GM21576 (cell line): ENCODE results near the gene MIS18A.

Experiments used
- ATAC-seq: cut with Tn5 transposase; IDR thresholded peaks from one replicate; pipeline ENCODE4 v1.9.1; 2021; ENCODE audit warnings: mild to moderate bottlenecking, moderate library complexity; ENCODE audit not compliant: unreplicated experiment

The MIS18A gene

DNA sequence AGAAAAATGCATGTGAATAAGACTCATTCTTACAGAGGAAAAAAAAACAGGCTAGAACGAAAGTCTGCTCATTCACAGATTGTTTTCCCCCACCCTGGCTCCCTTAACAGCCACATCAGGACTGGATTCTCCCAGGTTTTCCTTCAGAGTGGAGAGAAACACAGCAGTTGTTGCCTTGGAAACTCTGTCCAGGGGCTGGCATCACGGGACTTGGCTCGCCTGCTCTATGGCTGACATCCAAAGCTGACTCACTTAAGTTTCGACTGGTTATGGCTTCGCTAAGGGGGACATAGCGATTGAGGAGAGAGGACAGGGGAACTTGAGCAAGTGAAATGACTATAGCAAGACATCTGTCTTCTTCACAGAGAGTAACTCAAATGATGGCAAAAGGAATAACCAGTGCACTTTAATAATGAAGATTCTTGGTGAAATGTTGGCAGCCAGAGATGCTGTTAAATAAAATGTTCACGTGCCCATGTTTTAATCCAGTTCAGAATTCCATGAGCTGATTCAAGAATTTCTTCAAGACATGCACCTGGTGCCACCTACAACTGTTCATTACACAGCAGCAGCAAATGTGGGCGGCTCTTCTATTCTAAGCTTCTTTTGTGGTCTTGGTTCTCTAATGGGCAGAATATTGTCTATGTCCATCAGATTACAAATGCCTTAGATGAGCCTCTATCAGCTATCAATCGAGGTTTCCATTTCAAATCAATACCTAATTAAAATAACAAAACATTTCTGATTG is 21.8 kb downstream of the MIS18A start:
- no peak for ATAC-seq

DNA sequence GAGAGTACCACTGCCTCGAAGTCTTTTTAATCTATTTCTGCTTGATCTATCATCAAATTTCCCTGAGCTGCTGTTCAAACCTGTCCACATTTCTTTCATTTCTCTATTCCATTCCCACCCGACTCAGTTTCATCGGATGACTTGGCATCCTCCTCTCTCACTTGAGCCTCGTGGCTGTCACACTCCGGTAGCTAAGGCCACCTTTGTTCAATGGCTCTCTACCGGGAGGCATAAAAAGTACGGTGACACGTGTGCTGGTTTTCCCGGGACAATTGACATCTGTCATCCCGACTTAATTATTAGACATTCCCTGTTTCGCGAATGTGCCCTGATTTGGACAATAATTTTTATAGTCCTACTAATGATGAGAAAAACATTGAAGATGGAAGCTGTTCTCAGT is 22.6 kb downstream of the MIS18A start:
- no peak for ATAC-seq

DNA sequence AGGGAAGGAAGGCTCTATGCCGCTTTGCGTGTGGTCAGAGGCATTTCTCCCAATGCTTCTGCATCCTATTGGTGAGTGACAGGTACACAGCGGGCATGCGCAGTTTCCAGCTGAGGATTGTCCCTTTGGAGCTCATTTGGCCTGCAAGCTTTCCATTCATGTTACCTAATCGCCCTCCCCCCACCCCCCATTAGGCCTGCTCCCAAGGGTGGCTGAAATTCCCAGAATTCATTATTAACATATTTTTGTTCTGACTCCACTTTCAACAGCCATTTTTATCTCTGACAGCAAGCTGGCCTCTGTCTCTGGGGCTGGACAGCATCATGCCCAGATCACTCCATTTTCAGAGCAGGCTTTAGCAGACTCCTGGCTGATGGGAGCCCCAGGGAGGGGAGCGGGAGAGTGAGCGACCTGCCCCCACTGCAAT is 25.6 kb downstream of the MIS18A start:
- no peak for ATAC-seq

DNA sequence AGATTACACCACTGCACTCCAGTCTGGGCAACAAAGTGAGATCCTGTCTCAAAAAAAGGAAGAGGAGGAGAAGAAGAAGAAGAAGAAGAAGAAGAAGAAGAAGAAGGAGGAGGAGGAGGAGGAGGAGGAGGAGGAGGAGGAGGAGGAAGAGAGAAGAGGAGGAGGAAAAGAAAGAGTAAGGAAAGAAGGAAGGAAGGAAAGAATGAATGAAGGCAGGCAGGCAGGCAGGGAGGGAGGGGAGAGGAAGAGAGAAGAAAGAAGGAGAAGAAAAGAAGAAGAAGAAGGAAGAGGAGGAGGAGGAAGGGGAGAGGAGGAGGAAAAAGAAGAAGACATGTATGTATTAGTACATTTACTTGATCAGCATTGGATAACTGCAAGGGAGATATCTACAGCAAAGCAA is 26.7 kb downstream of the MIS18A start:
- no peak for ATAC-seq

DNA sequence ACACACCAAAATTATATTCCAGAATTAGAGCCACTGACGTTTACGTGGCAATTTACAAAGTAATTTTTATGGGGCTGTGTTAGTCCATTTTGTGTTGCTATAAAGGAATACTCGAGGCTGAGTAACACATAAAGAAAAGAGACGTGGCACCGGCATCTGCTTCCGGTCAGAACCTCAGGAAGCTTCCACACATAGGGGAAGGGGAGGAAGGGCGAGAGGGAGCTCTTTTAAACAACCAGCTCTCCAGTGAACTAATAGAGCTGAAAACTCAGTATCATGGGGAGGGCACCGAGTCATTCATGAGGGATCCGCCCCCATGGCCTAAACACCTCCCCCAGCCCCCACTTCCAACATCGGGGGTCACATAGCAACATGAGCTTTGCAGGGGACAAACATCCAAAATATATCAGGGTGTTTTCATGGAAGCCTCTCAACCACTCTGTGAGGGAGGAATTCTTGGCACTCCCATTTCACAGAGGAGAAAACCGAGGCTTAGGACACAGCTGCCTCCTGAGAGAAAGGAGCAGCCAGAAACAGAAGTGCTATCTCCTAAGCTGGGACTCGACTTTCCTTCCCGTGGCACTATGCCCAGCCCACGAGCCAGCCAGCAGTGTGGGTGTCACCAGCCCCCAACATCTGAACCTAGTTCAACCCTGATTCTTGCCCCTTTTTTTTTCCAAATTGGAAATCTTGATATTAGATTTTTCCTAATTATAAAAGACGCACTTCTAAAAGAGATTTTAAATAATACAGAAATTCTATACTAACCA is 29.2 kb downstream of the MIS18A start:
- ATAC-seq: no peak

DNA sequence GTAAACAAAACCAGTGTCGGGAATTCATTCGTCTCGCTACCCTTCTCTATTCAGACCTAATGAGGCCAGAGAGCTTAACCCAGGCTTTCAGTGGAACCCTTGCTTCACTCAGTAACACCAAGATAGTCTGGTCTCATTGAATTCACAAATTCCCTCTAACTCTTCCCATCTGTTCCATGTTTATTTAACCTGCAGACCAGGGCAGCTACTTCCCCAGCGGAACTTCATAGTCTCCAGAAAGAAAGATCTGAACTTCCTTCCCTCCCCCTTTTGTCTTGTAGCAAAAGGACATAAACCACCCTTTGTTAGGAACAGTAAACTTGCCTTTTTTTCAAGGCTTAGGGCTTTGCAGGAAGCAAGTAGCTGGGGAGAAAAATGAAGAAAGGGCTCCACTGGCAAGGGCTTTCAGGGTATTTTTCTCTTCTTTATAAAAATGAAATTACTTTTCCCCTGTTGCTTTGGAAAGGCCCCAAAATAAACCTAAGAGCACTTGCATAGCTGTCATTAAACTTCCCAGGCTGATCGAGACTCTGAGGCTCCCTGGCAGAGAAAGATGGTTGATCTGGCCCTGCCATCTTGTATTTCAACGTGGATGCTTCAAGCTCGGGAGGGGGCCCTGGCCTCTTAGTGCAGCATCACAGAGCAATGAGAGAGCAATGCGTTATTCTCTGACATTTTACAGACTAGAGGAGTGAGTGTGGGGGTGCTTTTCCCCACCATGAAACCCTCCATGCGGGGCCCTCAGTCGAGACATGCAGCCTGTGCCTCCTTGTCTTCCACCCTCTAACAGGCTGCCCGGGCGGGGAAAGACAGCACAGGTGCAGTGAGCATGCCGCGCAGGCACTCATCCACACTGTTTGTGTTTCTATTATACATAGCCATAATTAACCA is 30.0 kb downstream of the MIS18A start:
- ATAC-seq: no peak

DNA sequence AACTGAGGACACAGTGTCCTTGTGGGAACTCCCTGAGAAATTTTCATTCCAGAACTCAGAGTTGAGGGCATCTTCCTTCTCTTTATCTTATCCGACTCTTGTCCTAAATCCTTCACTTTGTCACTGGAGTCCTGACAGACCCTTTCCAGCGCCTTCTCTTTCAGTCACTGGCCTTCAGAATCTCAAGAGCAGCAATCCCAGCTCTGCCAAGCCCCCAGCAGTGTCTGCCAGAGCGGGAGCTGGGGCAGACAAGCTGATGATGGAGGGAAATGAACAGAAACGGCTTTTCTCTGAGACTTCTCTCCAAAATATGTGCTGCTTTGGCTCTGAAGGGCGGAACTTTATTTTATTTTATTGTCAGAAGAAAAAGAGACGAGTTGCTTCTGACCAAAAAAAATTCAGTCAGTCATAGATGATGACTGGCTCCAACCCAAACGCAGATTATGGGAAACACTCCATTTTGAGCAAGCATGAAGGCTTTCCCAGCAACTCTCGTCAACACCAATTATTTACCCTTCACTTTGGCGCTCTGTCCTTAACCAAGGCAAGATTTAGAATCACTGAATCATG is 32.2 kb downstream of the MIS18A start:
- ATAC-seq: no peak

DNA sequence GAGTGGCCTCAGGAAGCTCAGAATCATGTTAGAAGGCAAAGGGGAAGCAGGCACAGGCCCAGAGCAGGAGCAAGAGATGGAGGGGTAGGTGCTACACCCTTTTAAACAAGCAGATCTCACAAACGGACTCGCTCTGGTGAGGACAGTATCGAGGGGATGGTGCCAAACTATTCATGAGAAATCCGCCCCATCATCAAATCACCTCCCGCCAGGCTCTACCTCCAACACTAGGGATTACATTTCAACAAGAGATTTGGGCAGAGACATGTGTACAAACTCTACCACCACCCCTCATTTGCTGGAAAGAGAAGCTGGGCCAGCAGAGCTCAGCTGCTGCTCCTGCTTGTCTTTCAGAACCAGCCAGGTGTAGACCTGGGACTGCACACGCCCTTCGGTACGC is 32.9 kb downstream of the MIS18A start:
- ATAC-seq: no peak

DNA sequence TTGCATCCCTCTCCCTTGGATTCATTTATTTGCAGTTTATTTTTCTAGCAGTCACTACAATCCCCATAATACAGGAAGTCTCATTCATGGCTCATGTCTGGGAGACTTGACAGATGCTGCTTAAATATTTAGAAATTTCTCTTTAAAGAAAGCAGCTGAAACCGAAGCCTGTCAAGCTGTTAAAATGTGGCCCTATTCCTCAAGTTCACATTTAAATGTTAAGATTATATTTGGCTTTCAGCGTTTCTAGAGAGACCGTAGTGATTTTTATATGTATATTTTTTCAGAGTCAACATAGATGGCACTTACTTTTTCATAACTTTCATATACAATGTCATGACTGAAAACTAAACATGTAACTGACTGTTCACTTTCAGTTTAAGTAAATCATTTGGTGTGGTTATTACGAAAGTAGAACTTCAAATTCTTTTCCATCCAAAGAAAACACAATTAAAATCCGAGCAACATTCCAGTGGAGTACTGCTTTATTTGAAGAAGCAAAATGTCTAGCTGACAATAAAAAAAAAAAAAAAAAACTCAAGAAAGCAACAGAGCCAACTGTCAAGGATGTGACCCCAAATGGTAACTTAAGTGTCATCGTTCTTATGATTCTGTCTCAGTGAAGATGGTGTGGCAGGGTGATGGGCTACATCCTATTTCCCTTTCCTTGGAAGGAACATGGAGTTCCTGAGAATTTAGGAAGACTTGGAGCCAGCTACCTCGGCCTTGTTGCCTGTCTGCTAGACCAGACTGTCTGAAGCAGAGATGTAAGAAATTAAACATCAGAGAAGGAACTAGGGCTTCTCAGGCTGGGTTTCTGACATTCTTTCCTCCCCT is 37.8 kb downstream of the MIS18A start:
- no peak for ATAC-seq

DNA sequence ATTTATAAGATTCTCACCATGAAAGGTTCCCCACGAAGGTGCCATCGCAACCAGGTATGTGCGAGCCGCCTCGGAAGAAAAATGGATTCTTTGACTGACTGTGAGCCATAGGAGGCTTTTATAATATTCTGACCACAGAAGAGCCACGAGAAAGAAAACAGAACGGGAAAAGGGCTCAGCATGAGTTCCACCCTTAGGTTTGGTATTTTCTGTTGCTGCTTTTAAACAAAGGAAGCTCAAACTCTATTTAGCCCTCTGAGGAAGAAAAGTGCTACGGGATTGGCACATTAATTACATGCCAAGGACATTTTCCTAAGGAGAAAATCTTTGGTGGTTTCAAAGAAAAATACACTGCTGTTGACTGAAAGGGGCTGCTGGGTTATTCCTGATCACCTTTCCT is 39.3 kb downstream of the MIS18A start:
- ATAC-seq: no peak

DNA sequence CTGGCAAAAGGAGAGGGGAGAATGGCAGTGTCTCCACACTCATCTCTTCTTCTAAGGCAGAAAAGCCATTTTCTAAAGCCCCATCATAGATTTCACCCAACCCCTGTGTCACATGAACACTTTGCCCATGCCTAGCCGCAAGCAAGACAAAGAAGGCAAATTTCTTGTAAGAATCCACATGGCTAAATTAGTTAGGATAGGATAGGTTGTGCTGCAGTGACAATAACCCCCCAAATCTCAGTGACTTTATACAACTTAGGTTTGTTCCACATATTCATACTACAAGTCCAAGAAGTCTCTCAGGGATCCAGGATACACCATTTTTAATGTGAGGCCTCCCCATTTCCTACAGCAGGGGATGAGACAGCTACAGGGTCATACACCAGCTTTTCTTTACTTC is 40.8 kb downstream of the MIS18A start:
- ATAC-seq: no peak

DNA sequence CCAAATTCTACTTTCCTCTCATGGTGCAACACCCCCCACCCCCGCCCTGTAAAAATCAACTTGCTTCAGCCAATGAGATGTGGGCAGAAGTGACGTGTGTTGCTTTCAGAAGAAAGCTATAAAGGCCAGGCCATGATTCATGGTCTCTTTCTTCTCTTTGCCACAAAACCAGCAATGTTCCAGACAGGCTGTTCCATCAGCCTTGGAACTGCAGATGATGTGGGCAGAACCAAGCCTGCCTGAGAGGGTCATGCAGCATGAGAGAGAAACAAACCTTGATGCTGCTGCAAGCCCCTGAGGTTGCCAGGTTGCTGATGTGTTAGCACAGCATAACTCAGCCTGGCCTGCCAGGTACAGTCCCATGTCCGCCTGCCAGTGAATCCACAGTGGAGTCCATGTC is 41.8 kb downstream of the MIS18A start:
- no peak for ATAC-seq

DNA sequence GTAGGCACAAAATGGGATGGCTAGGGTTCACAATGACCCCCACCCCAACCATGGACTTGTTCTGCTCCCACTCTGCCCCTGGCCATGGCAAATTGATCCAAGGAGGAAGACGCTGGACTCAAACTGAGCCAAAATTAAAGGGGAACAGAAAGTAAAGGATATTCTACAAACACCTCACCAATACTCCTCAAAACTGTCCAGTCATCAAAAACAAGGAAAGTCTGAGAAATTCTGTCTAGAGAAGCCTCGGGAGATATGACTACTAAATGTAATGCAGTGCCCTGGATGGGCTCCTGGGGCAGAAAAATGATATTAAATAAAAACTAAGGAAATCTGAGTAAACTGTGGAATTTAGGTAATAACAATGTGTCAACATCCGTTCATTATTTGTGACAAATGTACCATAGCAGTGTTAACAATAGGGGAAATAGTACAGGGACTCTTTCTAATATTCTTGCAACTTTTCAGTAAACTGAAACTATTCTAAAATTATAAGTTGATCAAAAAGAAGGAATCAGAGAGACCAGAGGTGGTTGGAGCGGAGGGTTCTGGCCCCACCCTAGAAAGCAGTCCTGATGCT is 45.0 kb downstream of the MIS18A start:
- ATAC-seq: no peak

DNA sequence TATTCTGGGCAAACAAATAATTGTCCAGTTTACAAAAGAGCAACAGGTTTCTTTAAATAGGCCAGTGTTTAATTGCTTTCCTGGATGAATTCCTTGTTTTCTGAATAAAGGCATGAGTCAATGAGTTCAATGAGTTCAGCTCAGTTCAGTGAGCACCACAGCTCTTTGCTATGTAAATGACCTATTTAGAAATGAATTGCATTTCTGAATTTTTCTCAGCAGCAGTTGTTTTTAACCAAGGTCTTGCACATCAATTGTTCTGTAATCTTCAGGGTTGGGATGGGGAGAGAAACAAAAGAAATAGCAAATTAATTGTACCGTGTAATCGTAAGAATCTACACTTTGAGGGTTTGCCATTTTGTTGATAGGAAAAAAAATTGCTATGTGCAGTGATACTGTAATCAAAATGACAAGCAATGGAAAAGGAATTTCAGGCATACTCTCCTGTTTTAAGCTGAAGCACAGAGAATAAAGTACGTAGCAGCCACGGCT is 45.7 kb downstream of the MIS18A start:
- no peak for ATAC-seq

DNA sequence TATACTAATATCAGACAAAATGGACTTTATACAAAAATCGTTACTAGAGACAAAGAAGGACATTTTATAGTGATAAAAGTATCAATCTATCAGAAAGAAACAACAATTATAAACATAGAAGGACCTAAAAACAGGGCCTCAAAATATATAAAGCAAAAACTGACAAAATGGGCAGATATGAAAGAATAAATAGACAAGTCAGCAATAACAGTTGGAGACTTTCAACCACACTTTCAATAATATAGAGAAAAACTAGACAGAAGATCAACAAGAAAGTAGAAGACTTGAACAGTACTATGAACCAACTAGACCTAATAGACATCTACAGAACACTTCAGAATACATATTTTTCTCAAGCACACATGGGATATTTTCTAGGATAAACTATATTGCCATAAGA is 52.4 kb downstream of the MIS18A start:
- ATAC-seq: no peak
